Erythroblast (primary cell): ENCODE data around the gene FUCA2.

ENCODE experiments used
- GATA1 ChIP-seq: IDR thresholded peaks from 2 replicates; pipeline ENCODE4 v1.6.1; 2011; ENCODE audit warnings: low read depth, mild to moderate bottlenecking, control low read depth, low read length, moderate library complexity
- POLR2A ChIP-seq: IDR thresholded peaks from 2 replicates; pipeline ENCODE4 v1.6.1; 2011; ENCODE audit warnings: mild to moderate bottlenecking, low read length

- TF ChIP-seq GATA1 (no peak), POLR2A (no peak)
Observed at GRCh38 chr6:143451531-143451930, 60.0 kb downstream of the FUCA2 start.
